ENCODE measurements around the gene OR4C3.

DNA sequence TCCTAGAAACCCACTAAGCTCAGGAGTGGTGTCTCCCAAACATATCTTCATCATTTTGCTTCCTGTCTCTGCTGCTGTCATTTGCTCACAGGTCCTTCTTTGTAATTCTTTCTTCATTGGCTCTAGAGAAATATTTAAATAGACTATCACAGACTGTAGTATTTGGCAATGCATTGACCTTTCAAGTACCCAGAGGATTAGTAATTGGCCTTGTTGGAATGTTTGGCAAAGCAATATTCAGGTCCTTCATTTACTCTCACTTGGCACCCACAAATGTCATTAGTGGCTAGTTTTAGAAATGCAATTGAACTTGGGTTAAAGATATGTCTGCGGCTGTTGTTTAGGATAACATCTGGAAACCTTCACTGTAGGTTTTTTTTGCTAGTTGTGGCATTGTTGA lies 30.0 kb downstream of the OR4C3 start:
- TF ChIP-seq, protein P1, sequence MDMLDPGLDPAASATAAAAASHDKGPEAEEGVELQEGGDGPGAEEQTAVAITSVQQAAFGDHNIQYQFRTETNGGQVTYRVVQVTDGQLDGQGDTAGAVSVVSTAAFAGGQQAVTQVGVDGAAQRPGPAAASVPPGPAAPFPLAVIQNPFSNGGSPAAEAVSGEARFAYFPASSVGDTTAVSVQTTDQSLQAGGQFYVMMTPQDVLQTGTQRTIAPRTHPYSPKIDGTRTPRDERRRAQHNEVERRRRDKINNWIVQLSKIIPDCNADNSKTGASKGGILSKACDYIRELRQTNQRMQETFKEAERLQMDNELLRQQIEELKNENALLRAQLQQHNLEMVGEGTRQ (CRISPR knock-in tag; IDR thresholded peaks at IDR 0.05) = no peak
- TF ChIP-seq, protein P2, sequence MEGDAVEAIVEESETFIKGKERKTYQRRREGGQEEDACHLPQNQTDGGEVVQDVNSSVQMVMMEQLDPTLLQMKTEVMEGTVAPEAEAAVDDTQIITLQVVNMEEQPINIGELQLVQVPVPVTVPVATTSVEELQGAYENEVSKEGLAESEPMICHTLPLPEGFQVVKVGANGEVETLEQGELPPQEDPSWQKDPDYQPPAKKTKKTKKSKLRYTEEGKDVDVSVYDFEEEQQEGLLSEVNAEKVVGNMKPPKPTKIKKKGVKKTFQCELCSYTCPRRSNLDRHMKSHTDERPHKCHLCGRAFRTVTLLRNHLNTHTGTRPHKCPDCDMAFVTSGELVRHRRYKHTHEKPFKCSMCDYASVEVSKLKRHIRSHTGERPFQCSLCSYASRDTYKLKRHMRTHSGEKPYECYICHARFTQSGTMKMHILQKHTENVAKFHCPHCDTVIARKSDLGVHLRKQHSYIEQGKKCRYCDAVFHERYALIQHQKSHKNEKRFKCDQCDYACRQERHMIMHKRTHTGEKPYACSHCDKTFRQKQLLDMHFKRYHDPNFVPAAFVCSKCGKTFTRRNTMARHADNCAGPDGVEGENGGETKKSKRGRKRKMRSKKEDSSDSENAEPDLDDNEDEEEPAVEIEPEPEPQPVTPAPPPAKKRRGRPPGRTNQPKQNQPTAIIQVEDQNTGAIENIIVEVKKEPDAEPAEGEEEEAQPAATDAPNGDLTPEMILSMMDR (IDR thresholded peaks at IDR 0.05) = no peak
- no peak for TF ChIP-seq ZNF263 (CRISPR knock-in tag; IDR thresholded peaks at IDR 0.05; ENCODE audit: low read depth)
- no peak for TF ChIP-seq ZNF232 (CRISPR knock-in tag; IDR thresholded peaks at IDR 0.05)
- no peak for TF ChIP-seq TP53 (CRISPR knock-in tag; IDR thresholded peaks at IDR 0.05)
- TF ChIP-seq, protein P3, sequence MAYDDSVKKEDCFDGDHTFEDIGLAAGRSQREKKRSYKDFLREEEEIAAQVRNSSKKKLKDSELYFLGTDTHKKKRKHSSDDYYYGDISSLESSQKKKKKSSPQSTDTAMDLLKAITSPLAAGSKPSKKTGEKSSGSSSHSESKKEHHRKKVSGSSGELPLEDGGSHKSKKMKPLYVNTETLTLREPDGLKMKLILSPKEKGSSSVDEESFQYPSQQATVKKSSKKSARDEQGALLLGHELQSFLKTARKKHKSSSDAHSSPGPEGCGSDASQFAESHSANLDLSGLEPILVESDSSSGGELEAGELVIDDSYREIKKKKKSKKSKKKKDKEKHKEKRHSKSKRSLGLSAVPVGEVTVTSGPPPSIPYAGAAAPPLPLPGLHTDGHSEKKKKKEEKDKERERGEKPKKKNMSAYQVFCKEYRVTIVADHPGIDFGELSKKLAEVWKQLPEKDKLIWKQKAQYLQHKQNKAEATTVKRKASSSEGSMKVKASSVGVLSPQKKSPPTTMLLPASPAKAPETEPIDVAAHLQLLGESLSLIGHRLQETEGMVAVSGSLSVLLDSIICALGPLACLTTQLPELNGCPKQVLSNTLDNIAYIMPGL (CRISPR knock-in tag; IDR thresholded peaks at IDR 0.05) = no peak
- TF ChIP-seq, protein P4, sequence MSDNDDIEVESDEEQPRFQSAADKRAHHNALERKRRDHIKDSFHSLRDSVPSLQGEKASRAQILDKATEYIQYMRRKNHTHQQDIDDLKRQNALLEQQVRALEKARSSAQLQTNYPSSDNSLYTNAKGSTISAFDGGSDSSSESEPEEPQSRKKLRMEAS (CRISPR knock-in tag; IDR thresholded peaks at IDR 0.05) = no peak
- TF ChIP-seq TCF7 (CRISPR knock-in tag; IDR thresholded peaks at IDR 0.05; ENCODE audit: low read depth) = no peak
